Heart right ventricle (tissue), 16 donors: Measurements from ENCODE around the gene SPIRE2. TPM values are rescaled to one million over a fixed set of nuclear protein-coding genes. Genes with fewer than 3 reads are reported as not detected.
A peak's percentile ranks its signal among the peaks of the same experiment; 100 is the strongest.
"Not testable (repeated sequence)": the region's sequence is repeated elsewhere in the genome, so short reads cannot be mapped to it uniquely, and the experiment has no call there.

Experiments
- ATAC-seq, 8 donors: fragments of 200-7000 bp; cut with Tn5 transposase; one replicate each; pipeline ENCODE4 v1.9.1; 2020; ENCODE audit warnings: mild to moderate bottlenecking in 8 of 8, moderate library complexity in 8 of 8, moderate number of reproducible peaks in 1 of 8
- DNase-seq, 2 donors: peaks; one replicate each; pipeline ENCODE4 v3.0.0-alpha.2; 2020
- H3K27ac ChIP-seq, 10 donors: fragments of 200-600 bp; sonication (generic) in 2 of 10; one replicate each; pipeline versions ENCODE4 v1.5.0 to v1.8.0; 2020 to 2022; ENCODE audit warnings: mild to moderate bottlenecking in 3 of 10
- H3K27me3 ChIP-seq, 7 donors: fragments of 200-600 bp; one replicate each; pipeline ENCODE4 v1.8.0; 2021 to 2022; ENCODE audit warnings: mild to moderate bottlenecking in 2 of 7
- H3K36me3 ChIP-seq, 9 donors: fragments of 200-600 bp; sonication (generic) in 1 of 9; one replicate each; pipeline versions ENCODE4 v1.5.0 to v1.8.0; 2020 to 2022; ENCODE audit warnings: mild to moderate bottlenecking in 2 of 9
- H3K4me1 ChIP-seq, 9 donors: fragments of 200-600 bp; sonication (generic) in 1 of 9; one replicate each; pipeline versions ENCODE4 v1.5.0 to v1.8.0; 2020 to 2022; ENCODE audit warnings: mild to moderate bottlenecking in 4 of 9
- H3K4me3 ChIP-seq, 10 donors: fragments of 200-600 bp; sonication (generic) in 2 of 10; one replicate each; pipeline versions ENCODE4 v1.5.0 to v1.8.0; 2020 to 2022; ENCODE audit warnings: mild to moderate bottlenecking in 7 of 10, moderate library complexity in 2 of 10
- H3K9me3 ChIP-seq, 11 donors: fragments of 200-600 bp in 10 of 11; sonication (generic) in 2 of 11; one replicate each; pipeline versions ENCODE4 v1.5.0 to v1.8.0; 2013 to 2022; ENCODE audit warnings: mild to moderate bottlenecking in 2 of 11, control low read depth in 1 of 11, moderate library complexity in 1 of 11
- WGBS, 2 donors: extraction: QIAGEN DNeasy Blood & Tissue Kit; methylation state at CpG; one replicate each; pipeline ENCODE4 v1.1.7; 2013; ENCODE audit warnings: inconsistent platforms in 1 of 2; 5-methylcytosine and 5-hydroxymethylcytosine counted together
- intact Hi-C, 10 donors: fragments of 100-400 bp; cut with DNase I; formaldehyde crosslinking; loops; one replicate each; pipeline versions ENCODE4 v1.11.1 to v1.14.2; 2022
- polyA plus RNA-seq, 2 donors: library from polyadenylated mRNA; stranded (reverse); fragments of 200-250 nt; gene quantifications; one replicate each; pipeline ENCODE4 v1.2.3, GENCODE V29; 2013
- total RNA-seq, 10 donors: library from RNA; stranded (reverse); fragmentation: NEBNext Ultra II Directional in 3 of 10; extraction: Animal tissue kit (Norgen Biotek cat#: 25700) in 3 of 10; gene quantifications; one replicate each; pipeline versions ENCODE4 v1.2.1 to v1.2.4, GENCODE V29; 2021 to 2023
- TF ChIP-seq, protein P1 (sequence below), 9 donors: fragments of 200-600 bp; sonication (generic) in 2 of 9; IDR thresholded peaks; one replicate each; pipeline versions ENCODE4 v1.5.0 to v1.8.0; 2021 to 2022; ENCODE audit warnings: antibody characterized with exemption in 9 of 9, mild to moderate bottlenecking in 5 of 9, moderate library complexity in 1 of 9
- donor health status: Arrhythmogenic right ventricular cardiomyopathy.
- donor health status: ischemic (EF 13 %, LVEDD 7.1; RV severe dilation, severe dysfunction).
- donor health status: healthy with polysubstance abuse.
- donor health status: DM: no; HTN: yes; CAD: no.
- donor health status: DM: no; HTN: no; CAD: no.
- donor health status: ischemic (EF 25% LVEDD 6.9; RV normal size, moderate dysfunction).
- donor health status: ischemic (EF 25% LVEDD 5.7; RV mildly dilated, moderate dysfunction).
- donor health status: healthy.
- donor health status: DM: yes; HTN: yes; CAD: no.
- donor health status: Ischemic cardiomyopathy.
- donor health status: ischemic (EF 35%, LVEDD 5.7; RV mildly dilated, moderate dysfunction).
- donor health status: nonischemic (EF 11% LVEDD 7.7; RV severe dilation, severe dysfunction).
- donor health status: DM: yes; HTN: yes; CAD: no.
- donor health status: PGD.
- donor health status: ischemic (EF 29% LVEDD 5.4; RV normal size, mild dysfunction).
- donor health status: nonischemic (EF 23%, LVEDD 6.1; RV moderate dilation, normal function).

SPIRE2 gene
- total and polyA plus RNA-seq, 12 donors: 0.46 to 1.9 (median 1.2) TPM

DNA sequence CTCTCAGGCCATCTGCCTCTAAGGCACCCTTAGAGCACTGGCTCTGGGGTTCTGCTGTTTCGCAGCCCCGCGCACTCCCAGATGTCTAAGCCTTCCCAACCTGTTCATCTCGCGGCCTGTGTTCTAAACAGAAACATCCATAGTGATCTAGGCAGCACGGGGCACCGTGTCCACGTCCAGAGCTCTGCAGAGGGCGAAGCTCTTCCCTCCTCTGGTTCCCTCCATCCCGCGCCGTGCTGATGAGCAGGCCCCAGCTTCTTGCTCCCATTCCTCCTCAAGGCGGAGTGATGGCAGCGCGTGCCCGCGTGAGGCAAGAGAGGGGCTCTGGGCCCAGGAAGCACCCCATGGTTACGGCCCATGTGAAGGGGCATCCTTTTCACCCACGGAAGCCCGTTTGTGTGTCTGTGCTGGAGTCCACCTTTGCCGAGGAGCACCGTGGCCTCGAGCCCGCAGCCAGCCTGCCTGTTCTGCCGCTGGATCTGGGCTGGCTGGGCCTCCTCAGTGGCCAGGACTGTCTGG, 3.6 kb downstream of the SPIRE2 start:
- no peak overlapping the region for H3K4me3 ChIP-seq
- TF ChIP-seq, protein P1, sequence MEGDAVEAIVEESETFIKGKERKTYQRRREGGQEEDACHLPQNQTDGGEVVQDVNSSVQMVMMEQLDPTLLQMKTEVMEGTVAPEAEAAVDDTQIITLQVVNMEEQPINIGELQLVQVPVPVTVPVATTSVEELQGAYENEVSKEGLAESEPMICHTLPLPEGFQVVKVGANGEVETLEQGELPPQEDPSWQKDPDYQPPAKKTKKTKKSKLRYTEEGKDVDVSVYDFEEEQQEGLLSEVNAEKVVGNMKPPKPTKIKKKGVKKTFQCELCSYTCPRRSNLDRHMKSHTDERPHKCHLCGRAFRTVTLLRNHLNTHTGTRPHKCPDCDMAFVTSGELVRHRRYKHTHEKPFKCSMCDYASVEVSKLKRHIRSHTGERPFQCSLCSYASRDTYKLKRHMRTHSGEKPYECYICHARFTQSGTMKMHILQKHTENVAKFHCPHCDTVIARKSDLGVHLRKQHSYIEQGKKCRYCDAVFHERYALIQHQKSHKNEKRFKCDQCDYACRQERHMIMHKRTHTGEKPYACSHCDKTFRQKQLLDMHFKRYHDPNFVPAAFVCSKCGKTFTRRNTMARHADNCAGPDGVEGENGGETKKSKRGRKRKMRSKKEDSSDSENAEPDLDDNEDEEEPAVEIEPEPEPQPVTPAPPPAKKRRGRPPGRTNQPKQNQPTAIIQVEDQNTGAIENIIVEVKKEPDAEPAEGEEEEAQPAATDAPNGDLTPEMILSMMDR (IDR thresholded peaks at IDR 0.05): no peak
- peaks cover 0 to 18% (median 13%) of the 10 kb centered on the region in 9 donors for H3K4me1 ChIP-seq
- no peaks in the 10 kb centered on the region for H3K36me3 ChIP-seq
- no peak overlapping the region for H3K27ac ChIP-seq
- 93 to 94% methylated on average over 25 of the region's 25 CpGs for WGBS, 2 donors
- intact Hi-C loops: no loop called here
- no peaks in the 10 kb centered on the region for H3K9me3 ChIP-seq
- DNase-seq (no peak), ATAC-seq (no peak)
- H3K27me3 ChIP-seq: peaks cover 0 to 26% (median 0%) of the 10 kb centered on the region in 7 donors

DNA sequence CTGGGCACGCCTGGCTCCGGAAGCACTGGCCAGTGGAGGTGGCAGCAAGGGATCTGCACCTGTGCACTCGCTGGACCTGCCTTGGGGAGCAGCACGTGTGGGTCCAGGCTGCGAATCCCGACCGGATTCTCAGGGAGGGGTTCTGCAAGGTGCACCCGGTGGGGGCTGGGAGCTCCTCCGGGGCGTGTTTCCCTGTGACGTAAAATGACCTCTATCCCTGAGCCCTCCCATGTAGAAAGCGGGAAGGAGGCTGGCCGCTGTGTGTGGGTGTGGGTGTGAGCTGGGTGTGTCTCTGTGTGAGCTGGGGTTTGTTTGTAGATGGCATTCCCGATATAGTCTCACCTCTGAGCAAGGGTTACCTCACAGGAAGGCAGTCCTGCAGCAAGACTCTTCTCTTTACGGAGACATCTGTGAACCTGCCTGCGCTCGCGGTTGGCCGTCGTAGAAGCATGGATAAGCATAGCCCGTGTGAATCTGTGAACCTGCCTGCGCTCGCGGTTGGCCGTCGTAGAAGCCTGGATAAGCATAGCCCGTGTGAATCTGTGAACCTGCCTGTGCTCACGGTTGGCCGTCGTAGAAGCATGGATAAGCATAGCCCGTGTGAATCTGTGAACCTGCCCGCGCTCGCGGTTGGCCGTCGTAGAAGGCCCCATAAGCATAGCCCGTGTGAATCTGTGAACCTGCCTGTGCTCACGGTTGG, 5.5 kb downstream of the SPIRE2 start:
- intact Hi-C loops, H3K36me3 ChIP-seq, ATAC-seq, H3K9me3 ChIP-seq, H3K4me3 ChIP-seq, H3K27ac ChIP-seq, DNase-seq: not testable (repeated sequence)
- Histone ChIP-seq H3K4me1 (peaks cover 0 to 22% (median 3%) of the 10 kb centered on the region in 9 donors), H3K27me3 (peaks cover 0 to 12% (median 0%) of the 10 kb centered on the region in 7 donors)
- WGBS, 2 donors: 97 to 98% methylated on average over 39 of the region's 39 CpGs

DNA sequence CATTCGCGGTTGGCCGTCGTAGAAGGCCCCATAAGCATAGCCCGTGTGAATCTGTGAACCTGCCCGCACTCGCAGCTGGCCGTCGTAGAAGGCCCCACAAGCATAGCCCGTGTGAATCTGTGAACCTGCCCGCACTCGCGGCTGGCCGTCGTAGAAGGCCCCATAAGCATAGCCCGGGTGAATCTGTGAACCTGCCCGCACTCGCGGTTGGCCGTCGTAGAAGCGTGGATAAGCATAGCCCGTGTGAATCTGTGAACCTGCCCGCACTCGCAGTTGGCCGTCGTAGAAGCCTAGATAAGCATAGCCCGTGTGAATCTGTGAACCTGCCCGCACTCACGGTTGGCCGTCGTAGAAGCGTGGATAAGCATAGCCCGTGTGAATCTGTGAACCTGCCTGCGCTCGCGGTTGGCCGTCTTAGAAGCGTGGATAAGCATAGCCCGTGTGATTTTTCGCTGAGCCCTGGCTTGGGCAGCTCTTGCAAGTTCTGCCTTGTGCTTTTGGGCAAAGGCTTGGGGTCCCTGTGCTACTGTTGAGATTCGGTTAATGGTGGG, 6.6 kb downstream of the SPIRE2 start:
- ATAC-seq, H3K36me3 ChIP-seq, H3K27ac ChIP-seq, H3K27me3 ChIP-seq, H3K4me3 ChIP-seq, DNase-seq, intact Hi-C loops, H3K9me3 ChIP-seq: not testable (repeated sequence)
- H3K4me1 ChIP-seq: peaks cover 0 to 18% (median 0%) of the 10 kb centered on the region in 9 donors
- 97 to 98% methylated on average over 42 of the region's 42 CpGs for WGBS, 2 donors

DNA sequence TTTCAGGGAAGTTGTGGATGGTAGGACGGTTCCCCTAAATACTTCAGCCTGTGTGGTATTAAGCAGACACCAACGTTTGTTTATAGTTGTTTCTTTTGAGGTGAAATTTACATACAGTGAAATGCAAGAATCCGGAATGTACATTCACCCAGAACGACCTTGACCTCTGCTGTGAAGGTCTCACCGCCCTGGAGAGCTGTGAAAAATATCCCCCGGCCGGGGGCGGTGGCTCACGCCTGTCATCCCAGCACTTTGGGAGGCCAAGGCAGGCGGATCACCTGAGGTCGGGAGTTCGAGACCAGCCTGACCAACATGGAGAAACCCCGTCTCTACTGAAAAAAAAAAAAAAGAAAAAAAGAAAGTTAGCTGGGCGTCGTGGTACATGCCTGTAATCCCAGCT, 8.2 kb downstream of the SPIRE2 start:
- H3K27me3 ChIP-seq, H3K27ac ChIP-seq, H3K4me3 ChIP-seq, H3K9me3 ChIP-seq, ATAC-seq, intact Hi-C loops, H3K36me3 ChIP-seq, DNase-seq: not testable (repeated sequence)
- 87 to 88% methylated on average over 15 of the region's 15 CpGs for WGBS, 2 donors
- peaks cover 0 to 18% (median 0%) of the 10 kb centered on the region in 9 donors for H3K4me1 ChIP-seq

DNA sequence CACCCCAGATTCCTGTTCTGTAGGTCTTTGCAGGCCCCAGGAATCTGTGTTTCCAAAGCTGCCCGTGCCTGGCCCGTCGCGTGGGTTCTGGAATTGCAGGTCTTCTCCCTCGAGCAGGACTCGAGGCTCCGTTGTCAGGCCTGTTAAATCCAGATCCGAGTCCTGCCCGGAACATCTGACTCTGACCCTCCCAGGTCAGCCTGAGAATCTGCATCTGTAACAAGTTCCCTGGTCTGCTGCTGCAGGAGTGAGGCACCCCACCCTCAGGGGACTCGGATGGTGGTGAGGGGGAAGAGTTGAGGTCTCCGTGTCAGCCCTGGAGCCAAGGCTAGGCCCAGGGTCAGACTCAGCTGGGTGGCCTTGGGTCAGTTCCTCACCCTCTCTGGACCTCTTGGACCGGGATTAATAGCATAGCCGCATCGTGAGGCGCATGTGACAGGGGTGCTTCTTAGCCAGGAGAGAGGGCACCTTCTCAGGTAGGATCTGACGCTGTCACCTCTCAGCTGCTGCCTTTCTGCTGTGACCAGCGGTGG, 8.8 kb downstream of the SPIRE2 start:
- Histone ChIP-seq H3K27ac (peak overlapping the region in 1 of 10 donors; percentile 78), H3K36me3 (no peaks in the 10 kb centered on the region), H3K4me1 (peaks cover 0 to 18% (median 0%) of the 10 kb centered on the region in 9 donors), H3K9me3 (no peaks in the 10 kb centered on the region), H3K4me3 (peak overlapping the region in 1 of 10 donors; percentile 29), H3K27me3 (peaks cover 0 to 7% (median 0%) of the 10 kb centered on the region in 7 donors)
- intact Hi-C loops: no loop called here
- no peak for ATAC-seq
- TF ChIP-seq, protein P1 (IDR thresholded peaks at IDR 0.05): no peak
- 93 to 96% methylated on average over 17 of the region's 17 CpGs for WGBS, 2 donors
- no peak for DNase-seq
